ENCODE data around the gene AKT1.
A peak's percentile ranks its signal among the peaks of the same experiment; 100 is the strongest.

GRCh38 chr14:104735830-104736642, 59.5 kb downstream of the AKT1 start:
- TF ChIP-seq POLR2A (IDR thresholded peaks at IDR 0.05) (no peak), CTCF (IDR thresholded peaks at IDR 0.05) (no peak), POLR2AphosphoS5 (IDR thresholded peaks at IDR 0.05) (peak; percentile 62 to 74 (median 70))
